Activated CD4-positive, CD25-positive, alpha-beta regulatory T cell treated with anti-CD3 and anti-CD28 coated beads, Interleukin-2, amount 50 U/mL, for 24 hours (primary cell): ENCODE measurements around the gene ERBB2.
A peak's percentile ranks its signal among the peaks of the same experiment; 100 is the strongest.
"Not testable (repeated sequence)": the region's sequence is repeated elsewhere in the genome, so short reads cannot be mapped to it uniquely, and the experiment has no call there.

Experiments used
- ATAC-seq, 2 donors: fragments of 150-1000 bp; cut with Tn5 transposase; one replicate each; pipeline ENCODE4 v1.10.0; 2021; ENCODE audit warnings: mild to moderate bottlenecking in 1 of 2, moderate library complexity in 1 of 2

Gene ERBB2

GRCh38 chr17:39679521-39680192, 20.2 kb upstream of the ERBB2 start:
- peak; percentile 75 to 78 for ATAC-seq

DNA sequence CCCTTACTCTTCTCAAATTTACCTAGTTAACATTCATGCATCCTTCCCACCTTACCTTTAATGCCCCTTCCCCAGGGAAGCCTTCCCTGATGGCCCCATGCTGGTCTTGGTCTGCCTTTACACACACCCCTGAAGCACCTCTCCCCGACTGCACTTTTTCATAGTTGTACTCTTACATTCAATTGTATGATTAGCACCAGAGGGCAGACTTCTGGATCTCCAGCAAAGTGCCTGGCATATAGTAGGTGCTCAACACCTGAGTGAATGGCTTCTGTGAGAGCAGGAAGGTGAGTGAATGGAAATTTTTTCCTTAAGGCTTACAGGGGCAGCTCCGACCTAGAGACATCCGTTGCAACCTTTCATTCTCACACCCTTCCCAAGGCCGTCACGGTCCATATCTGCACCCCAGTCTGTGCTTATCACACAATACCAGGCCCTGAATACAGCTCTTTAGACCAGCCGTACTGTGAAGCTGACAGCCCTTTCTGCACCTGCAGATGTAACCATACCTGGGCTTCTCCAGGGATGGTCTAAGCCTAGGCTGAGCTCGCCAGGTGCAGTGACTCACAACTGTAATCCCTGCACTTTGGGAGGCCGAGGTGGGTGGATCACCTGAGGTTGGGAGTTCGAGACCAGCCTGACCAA, 16.4 kb upstream of the ERBB2 start:
- no peak for ATAC-seq

DNA sequence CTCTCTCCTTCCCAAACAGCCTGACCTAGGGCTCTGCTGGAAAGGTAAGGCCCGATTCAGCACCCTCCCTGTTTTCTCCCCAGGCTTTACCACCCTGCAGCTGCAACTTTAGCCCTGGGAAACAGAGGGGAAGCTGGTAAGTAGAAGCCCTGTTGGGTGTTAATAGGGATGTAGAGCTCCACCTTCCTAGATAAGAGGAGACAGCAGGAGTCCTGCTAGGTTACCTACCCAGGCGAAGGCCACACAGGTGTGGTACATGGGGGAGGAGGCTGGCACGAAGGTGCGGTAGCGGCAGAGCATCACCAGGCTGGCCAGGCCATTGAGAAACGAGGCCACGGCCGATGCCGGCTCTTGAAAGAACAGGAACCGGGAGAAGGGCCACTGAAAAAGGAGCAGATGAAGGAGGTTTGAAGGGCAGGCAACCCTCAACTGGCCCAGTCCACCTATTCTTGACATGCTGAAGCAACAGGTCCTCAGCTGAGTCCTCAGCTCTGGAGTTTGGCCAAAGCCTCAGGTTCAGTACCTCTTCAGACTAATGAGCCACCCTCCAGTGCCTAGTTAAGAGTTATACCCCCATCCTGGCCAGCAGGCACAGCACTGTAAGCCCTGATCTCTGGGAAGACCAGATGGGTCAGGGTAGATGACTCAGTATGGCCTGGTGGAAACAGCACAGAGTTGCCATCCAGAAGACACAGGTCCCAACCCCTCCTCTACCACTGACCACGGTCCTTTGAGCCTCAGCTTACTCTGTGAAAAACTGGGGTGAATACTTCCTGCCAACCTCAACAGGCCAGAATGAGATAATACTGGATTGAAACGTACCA, 15.3 kb upstream of the ERBB2 start:
- ATAC-seq: no peak

GRCh38 chr17:39687101-39687545, 12.7 kb upstream of the ERBB2 start:
- ATAC-seq: no peak

DNA sequence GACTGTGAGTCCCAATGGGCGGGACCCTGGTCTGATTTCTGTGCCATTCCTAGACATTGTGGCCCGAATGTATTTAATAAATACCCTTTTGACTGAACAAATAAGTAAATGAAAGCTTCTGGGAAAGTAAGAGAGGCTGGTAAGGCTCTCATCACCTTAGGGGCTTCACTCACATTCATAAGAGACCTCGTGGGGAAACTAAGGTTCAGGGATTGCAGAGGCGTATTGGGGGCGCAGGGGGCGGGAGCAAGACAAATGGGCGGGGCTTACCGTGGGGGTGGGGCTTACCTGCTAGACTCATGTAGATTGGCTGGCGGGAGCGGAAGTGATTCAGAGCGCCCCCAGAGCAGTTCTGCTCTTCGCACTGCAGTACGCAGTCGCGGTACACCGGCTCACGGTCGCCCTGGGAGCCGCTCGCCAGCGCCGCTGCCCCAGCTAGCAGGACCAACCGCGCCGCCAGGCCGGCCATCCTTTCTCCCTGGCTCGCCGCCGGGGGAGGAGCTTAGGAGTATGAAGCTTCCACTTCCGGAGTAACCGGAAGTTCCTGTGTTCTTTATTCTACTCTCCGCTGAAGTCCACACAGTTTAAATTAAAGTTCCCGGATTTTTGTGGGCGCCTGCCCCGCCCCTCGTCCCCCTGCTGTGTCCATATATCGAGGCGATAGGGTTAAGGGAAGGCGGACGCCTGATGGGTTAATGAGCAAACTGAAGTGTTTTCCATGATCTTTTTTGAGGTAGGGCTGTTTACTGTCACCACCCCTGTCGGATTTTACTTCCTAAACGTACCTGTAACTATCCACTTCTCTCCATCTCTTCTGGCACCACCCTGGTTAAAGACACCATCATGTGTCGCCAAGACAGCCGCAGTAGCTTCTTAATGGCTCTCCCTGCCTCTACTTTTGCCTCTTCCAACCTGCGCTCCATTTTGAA, 12.1 kb upstream of the ERBB2 start, which contains the start of gene PGAP3:
PGAP3 (minus strand) TSS at position 512 of the 929 bp plus-strand sequence; CDS start at position 469, 43 bp downstream.
- ATAC-seq: peak; percentile 91 to 94

GRCh38 chr17:39688475-39688835, 11.4 kb upstream of the ERBB2 start:
- no peak for ATAC-seq

- ATAC-seq: no peak
Observed at GRCh38 chr17:39688945-39689344, 10.9 kb upstream of the ERBB2 start.

GRCh38 chr17:39694593-39694992, 5.3 kb upstream of the ERBB2 start:
- no peak for ATAC-seq

GRCh38 chr17:39695089-39695474, 4.8 kb upstream of the ERBB2 start:
- ATAC-seq: no peak

GRCh38 chr17:39696731-39697130, 3.1 kb upstream of the ERBB2 start:
- ATAC-seq: no peak

- no peak for ATAC-seq
Observed at GRCh38 chr17:39697961-39698360, 1.9 kb upstream of the ERBB2 start.

GRCh38 chr17:39699157-39699817, 577 bp upstream of the ERBB2 start:
- ATAC-seq: not testable (repeated sequence)

- ATAC-seq: no peak
Observed at GRCh38 chr17:39700148-39700987, 504 bp downstream of the ERBB2 start.

- no peak for ATAC-seq
Observed at GRCh38 chr17:39701012-39701783, 1.3 kb downstream of the ERBB2 start.

GRCh38 chr17:39701784-39702422, 2.0 kb downstream of the ERBB2 start:
- ATAC-seq: no peak

DNA sequence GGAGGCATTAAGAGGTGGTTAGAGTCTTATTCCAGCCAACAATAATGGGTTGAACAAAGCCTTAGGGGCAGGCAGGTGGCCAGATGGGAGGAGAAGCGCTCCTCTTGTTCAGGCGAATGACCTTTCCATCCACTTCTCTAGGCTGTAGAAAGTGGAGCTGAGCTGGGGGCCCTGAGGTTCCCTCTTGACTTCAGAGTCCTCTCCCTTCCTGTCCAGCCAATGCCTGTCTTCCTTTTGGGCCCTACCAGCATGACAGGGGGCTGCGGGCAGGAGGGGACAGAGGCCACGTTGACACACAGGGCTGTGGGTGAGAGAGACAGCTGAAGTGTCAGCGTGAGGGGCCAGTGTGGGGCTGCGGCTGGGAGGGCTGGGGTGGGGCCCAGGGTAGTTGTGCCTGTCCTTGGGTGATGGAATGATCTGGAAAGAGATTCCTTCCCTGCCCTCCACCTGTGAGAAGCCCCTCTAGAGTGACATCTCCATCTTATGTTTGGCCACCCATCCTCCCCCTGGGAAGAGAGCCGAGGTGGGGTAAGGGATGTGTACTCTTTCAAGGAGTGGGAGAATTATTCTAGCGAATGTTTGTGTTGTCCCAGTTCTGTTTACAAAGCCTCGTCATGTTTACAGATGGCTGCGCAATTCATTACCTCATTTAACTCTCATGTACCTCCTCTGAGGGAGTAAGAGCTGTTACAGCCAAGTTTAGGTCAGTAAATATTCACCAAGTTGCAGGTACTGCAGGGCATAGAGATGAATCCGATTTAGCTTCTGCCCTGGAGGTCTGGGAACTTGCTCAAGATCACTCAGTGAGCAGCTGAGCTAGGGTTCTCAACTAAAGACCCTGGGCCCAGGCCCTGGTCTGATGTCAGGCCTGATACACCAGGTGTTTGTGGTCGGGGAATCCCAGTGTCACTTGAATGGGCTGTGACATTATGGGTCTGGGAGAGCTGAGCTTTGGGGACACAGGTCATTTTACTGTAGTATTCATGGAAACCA, 3.3 kb downstream of the ERBB2 start:
- ATAC-seq: peak in 1 of 2 donors; percentile 48

DNA sequence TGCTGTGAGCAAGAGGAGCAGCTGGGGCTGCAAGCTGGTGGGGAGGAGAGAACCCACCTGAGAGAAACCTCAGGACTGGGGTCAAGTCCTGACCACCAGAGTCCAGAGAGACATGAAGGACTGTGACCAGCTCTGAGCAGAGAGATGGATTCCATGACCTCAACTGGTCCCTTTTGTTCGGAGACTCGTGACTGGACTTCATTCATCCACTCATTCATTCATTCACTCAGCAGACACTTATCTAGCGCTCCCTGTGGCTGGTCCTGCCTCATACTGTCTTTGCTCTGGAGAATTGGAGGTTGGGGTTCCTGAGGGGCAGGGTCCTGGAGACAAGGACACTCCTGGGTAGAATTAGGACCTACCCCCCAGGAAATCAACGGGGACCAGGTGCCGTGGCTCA, 4.0 kb downstream of the ERBB2 start:
- no peak for ATAC-seq

DNA sequence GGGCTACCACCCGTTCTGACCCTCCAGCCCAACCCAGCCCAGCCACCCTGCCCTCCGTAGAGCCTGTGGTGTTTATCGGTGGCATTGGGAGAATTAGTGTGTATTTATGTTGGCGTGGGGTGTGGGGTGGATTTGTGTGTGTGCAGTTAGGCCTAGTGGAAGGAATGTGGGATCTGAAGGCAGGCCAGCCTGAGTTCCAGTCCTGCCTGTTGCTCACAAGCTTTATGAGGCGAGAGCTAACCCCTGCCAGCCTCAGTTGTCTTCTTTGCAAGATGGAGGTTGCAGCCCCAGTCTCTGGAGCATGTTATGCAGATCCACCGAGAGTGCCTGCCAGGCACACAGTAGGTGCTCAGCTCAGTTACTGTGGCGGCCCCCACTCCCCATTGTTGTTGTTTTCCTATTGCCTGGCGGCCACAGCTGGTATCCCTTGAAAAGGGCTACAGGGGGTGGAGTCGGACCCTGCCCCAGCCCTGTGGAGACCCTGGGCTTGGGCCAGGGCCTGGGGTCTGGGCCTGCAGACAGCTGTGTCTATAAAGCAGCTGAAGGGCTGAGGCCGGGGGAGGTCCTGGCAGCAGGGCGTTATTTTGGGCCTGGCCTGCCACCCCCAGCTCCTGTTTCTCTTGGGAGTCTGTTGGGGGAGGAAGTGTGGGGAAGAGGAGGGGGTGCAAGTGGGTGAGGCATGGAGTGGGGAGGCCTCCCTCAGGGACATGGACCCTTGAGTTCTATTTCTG, 5.1 kb downstream of the ERBB2 start:
- ATAC-seq: no peak
